CD4-positive, alpha-beta memory T cell (primary cell): Measurements from ENCODE around the gene HPCAL4. TPM values are rescaled to one million over a fixed set of nuclear protein-coding genes. Genes with fewer than 3 reads are reported as not detected.

Experiments used
- CTCF ChIA-PET: fragments of 350-600 bp; sonication (Branson Sonifier 250); formaldehyde crosslinking; loops from one replicate; lab custom pipeline; 2021; ENCODE audit warnings: inconsistent platforms; ENCODE audit not compliant: partially characterized antibody; lab: Charles Lee
- POLR2A ChIA-PET: fragments of 350-600 bp; sonication (Branson Sonifier 250); formaldehyde crosslinking; loops from one replicate; lab custom pipeline; 2021; ENCODE audit not compliant: partially characterized antibody; lab: Charles Lee
- DNase-seq, 5 donors: peaks; one replicate each; pipeline versions ENCODE4 v3.0.0 to v3.0.0-alpha.2; 2020 to 2022; ENCODE audit warnings: mixed read lengths in 1 of 5
- H3K27ac ChIP-seq: one replicate; pipeline ENCODE4 v1.7.0; 2013; ENCODE audit warnings: low read depth, low read length
- H3K27me3 ChIP-seq: 2 replicates; pipeline ENCODE4 v1.7.0; 2013; ENCODE audit warnings: mild to moderate bottlenecking, low read length, moderate library complexity; ENCODE audit not compliant: insufficient read depth
- H3K36me3 ChIP-seq: 2 replicates; pipeline ENCODE4 v1.7.0; 2013; ENCODE audit warnings: mild to moderate bottlenecking, low read length, moderate library complexity; ENCODE audit not compliant: insufficient read depth
- H3K4me1 ChIP-seq: 2 replicates; pipeline ENCODE4 v1.7.0; 2013; ENCODE audit warnings: mild to moderate bottlenecking, low read length, moderate library complexity; ENCODE audit not compliant: insufficient read depth
- H3K4me3 ChIP-seq, 2 donors: one replicate each; pipeline ENCODE4 v1.7.0; 2013; ENCODE audit warnings: low read length in 2 of 2, mild to moderate bottlenecking in 1 of 2
- H3K9me3 ChIP-seq, 2 donors: one replicate each; pipeline ENCODE4 v1.7.0; 2013; ENCODE audit warnings: low read length in 2 of 2, control low read depth in 1 of 2; ENCODE audit not compliant: control insufficient read depth in 1 of 2
- H3K27ac Mint-ChIP-seq, 7 donors: one replicate each; pipeline ENCODE4 v1.8.0; 2020 to 2021; ENCODE audit warnings: mixed read lengths in 7 of 7, mild to moderate bottlenecking in 6 of 7, inconsistent platforms in 3 of 7, moderate library complexity in 3 of 7
- H3K27me3 Mint-ChIP-seq, 2 donors: one replicate each; pipeline ENCODE4 v1.8.0; 2020 to 2021; ENCODE audit warnings: mixed read lengths in 2 of 2
- H3K36me3 Mint-ChIP-seq, 2 donors: one replicate each; pipeline ENCODE4 v1.8.0; 2020 to 2021; ENCODE audit warnings: mixed read lengths in 2 of 2, inconsistent platforms in 1 of 2, mild to moderate bottlenecking in 1 of 2
- H3K4me1 Mint-ChIP-seq, 4 donors: one replicate each; pipeline ENCODE4 v1.8.0; 2020 to 2021; ENCODE audit warnings: mixed read lengths in 4 of 4, mild to moderate bottlenecking in 1 of 4
- H3K4me3 Mint-ChIP-seq, 8 donors: one replicate each; pipeline ENCODE4 v1.8.0; 2020 to 2021; ENCODE audit warnings: mixed read lengths in 8 of 8, mild to moderate bottlenecking in 7 of 8, moderate library complexity in 6 of 8, inconsistent platforms in 3 of 8
- H3K9me3 Mint-ChIP-seq, 8 donors: one replicate each; pipeline ENCODE4 v1.8.0; 2020 to 2021; ENCODE audit warnings: mixed read lengths in 8 of 8, mild to moderate bottlenecking in 5 of 8, inconsistent platforms in 3 of 8, moderate library complexity in 1 of 8
- intact Hi-C: fragments of 100-400 bp; cut with micrococcal nuclease; formaldehyde crosslinking; loops from one replicate; pipeline ENCODE4 v1.15.1; 2023
- polyA plus RNA-seq, 2 donors: library from polyadenylated mRNA; unstranded; fragments of 300-500 nt; fragmentation: Illumina TruSeq; gene quantifications; one replicate each; pipeline ENCODE4 v1.2.3, GENCODE V29; 2021
- total RNA-seq, 2 experiments: library from RNA; stranded (reverse); gene quantifications; one replicate each; pipeline ENCODE4 v1.2.3, GENCODE V29; 2021

Gene HPCAL4
- total and polyA plus RNA-seq, 4 experiments from 2014 or later, result 8.9 to 32.4 (median 20.7) TPM

DNA sequence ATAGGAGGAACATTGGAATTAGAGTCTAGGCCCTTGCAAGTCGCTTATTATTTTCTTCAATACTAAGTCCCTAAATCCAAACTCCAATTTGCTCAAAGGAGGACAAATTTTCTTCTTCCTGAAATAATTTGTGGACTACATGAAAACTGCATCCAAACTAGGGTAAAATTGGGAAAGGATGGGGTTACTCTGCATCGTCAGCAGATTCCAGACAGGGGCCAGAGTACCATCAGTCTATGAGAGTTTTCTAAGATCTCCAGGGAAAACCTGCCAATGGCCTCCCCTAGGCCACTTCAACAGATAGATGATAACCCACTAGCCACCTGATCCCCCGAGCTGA, 52.3 kb downstream of the HPCAL4 start:
- POLR2A ChIA-PET, result no interaction called here
- no peaks in the 10 kb centered on the region for H3K9me3 ChIP-seq
- no peaks in the 10 kb centered on the region for H3K36me3 ChIP-seq
- H3K27me3 ChIP-seq, result no peaks in the 10 kb centered on the region
- Mint-ChIP-seq H3K4me1 (peaks cover 0 to 2% (median under 1%) of the 10 kb centered on the region in 4 donors), H3K4me3 (peak overlapping the region; percentile 48 to 84 (median 66)), H3K27ac (no peak overlapping the region), H3K36me3 (peaks cover 0 to 3% of the 10 kb centered on the region in 2 donors), H3K27me3 (peaks cover 8 to 23% of the 10 kb centered on the region in 2 donors), H3K9me3 (peaks cover 0 to 3% (median 0%) of the 10 kb centered on the region in 8 donors)
- DNase-seq, result no peak
- intact Hi-C loops, result no loop called here
- H3K27ac ChIP-seq, result no peak overlapping the region
- H3K4me3 ChIP-seq, result peak overlapping the region in 1 of 2 donors; percentile 35
- CTCF ChIA-PET, result interaction anchor here (8.0 kb wide), 1 partner anchor 18 kb away, joined by 36 read pairs; no protein-coding TSS in a partner anchor
- peaks cover 5% of the 10 kb centered on the region for H3K4me1 ChIP-seq

DNA sequence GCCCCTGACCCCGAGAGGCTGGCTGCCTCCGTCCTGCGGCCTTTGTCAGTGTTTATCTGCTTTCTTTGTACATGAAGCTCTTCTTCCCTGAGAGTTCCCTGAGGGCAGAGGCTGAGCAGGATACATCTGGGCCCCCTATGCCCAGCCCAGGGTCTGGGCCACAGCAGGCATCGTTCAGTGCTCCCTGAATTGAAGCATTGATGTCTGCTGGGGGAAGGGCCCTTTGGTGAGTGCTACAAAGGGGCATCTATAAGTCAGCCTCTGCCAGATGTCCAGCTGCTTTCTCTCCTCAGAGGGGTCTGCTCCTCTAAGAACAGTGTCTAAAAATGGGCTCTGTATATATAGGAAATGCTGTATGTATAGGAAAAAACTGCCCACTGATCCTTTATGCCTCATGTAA, 53.9 kb downstream of the HPCAL4 start:
- intact Hi-C loops, result no loop called here
- Mint-ChIP-seq H3K27ac (no peak overlapping the region), H3K36me3 (peaks cover 0 to 3% of the 10 kb centered on the region in 2 donors), H3K27me3 (peaks cover 11 to 28% of the 10 kb centered on the region in 2 donors), H3K4me1 (peaks cover 0 to 2% (median under 1%) of the 10 kb centered on the region in 4 donors), H3K4me3 (no peak overlapping the region), H3K9me3 (no peaks in the 10 kb centered on the region)
- no peak overlapping the region for H3K4me3 ChIP-seq
- no peak for DNase-seq
- peaks cover 5% of the 10 kb centered on the region for H3K4me1 ChIP-seq
- no peak overlapping the region for H3K27ac ChIP-seq
- CTCF ChIA-PET, result interaction anchor here (8.0 kb wide), 1 partner anchor 19 kb away, joined by 36 read pairs; no protein-coding TSS in a partner anchor
- H3K9me3 ChIP-seq, result no peaks in the 10 kb centered on the region
- H3K27me3 ChIP-seq, result no peaks in the 10 kb centered on the region
- no peaks in the 10 kb centered on the region for H3K36me3 ChIP-seq
- POLR2A ChIA-PET, result no interaction called here

DNA sequence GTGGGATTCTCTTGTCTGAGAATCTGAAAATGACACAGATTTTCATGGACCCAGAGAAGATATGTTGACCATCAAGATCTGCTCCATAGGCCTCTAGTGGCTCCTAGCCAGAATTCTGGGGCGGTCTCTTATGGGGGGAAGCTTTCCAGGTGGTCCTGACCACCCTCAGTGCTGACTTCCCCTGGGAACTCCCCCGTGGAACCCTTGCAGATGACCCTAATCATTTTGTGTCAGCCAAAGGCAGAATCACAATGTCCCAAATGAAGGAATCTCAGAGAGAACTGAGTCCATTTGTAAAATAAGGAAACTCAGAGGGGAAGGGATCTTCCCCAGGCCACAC, 55.4 kb downstream of the HPCAL4 start:
- Mint-ChIP-seq H3K4me3 (no peak overlapping the region), H3K27me3 (peaks cover 11 to 28% of the 10 kb centered on the region in 2 donors), H3K4me1 (peaks cover 0 to 2% (median under 1%) of the 10 kb centered on the region in 4 donors), H3K27ac (no peak overlapping the region), H3K36me3 (peaks cover 0 to 3% of the 10 kb centered on the region in 2 donors), H3K9me3 (no peaks in the 10 kb centered on the region)
- CTCF ChIA-PET, result interaction anchor here (1.0 to 8.0 kb wide), 4 partner anchors 17 to 29 kb away, joined by 3 to 36 read pairs (median 4); no protein-coding TSS in a partner anchor
- no peaks in the 10 kb centered on the region for H3K27me3 ChIP-seq
- H3K27ac ChIP-seq, result no peak overlapping the region
- H3K36me3 ChIP-seq, result no peaks in the 10 kb centered on the region
- intact Hi-C loops, result no loop called here
- POLR2A ChIA-PET, result no interaction called here
- H3K9me3 ChIP-seq, result no peaks in the 10 kb centered on the region
- no peak for DNase-seq
- peaks cover 5% of the 10 kb centered on the region for H3K4me1 ChIP-seq
- no peak overlapping the region for H3K4me3 ChIP-seq

- H3K27ac Mint-ChIP-seq, result no peak overlapping the region
- H3K4me3 ChIP-seq, result no peak overlapping the region
- H3K36me3 Mint-ChIP-seq, result peaks cover 0 to 3% of the 10 kb centered on the region in 2 donors
- intact Hi-C loops, result no loop called here
- H3K9me3 ChIP-seq, result no peaks in the 10 kb centered on the region
- ChIA-PET POLR2A (no interaction called here), CTCF (interaction anchor here (1.0 to 8.0 kb wide), 4 partner anchors 18 to 29 kb away, joined by 3 to 36 read pairs (median 4); no protein-coding TSS in a partner anchor)
- H3K27me3 Mint-ChIP-seq, result peaks cover 11 to 30% of the 10 kb centered on the region in 2 donors
- DNase-seq, result no peak
- H3K9me3 Mint-ChIP-seq, result no peaks in the 10 kb centered on the region
- H3K4me1 ChIP-seq, result peaks cover 5% of the 10 kb centered on the region
- H3K27me3 ChIP-seq, result no peaks in the 10 kb centered on the region
- H3K4me3 Mint-ChIP-seq, result no peak overlapping the region
- no peak overlapping the region for H3K27ac ChIP-seq
- peaks cover 0 to 2% (median under 1%) of the 10 kb centered on the region in 4 donors for H3K4me1 Mint-ChIP-seq
- no peaks in the 10 kb centered on the region for H3K36me3 ChIP-seq
Observed at GRCh38 chr1:39635205-39635870, 55.9 kb downstream of the HPCAL4 start.

DNA sequence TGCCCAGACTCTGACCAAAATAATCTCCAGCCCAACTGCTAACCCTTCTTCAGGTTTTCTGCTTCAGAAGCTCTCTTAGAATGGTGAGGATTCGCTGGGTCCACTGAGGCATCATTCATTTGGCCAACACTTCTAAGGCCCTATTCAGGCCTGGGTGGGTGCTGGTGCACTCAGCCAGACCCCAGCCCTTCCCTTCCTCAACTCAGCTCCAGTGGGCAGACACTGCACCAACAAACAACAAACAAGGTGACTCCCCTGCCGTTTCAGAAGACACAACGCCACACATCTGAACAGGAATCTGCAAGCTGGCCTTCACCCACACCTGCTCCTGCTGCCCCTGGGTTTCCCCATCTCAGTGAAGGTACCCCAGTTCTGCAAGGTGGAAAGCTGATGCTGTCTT, 57.8 kb downstream of the HPCAL4 start:
- Mint-ChIP-seq H3K27ac (no peak overlapping the region), H3K9me3 (no peaks in the 10 kb centered on the region), H3K4me3 (no peak overlapping the region), H3K27me3 (peaks cover 11 to 30% of the 10 kb centered on the region in 2 donors), H3K36me3 (peaks cover 0 to 3% of the 10 kb centered on the region in 2 donors), H3K4me1 (no peaks in the 10 kb centered on the region)
- ChIA-PET POLR2A (no interaction called here), CTCF (interaction anchor here (1.2 to 8.0 kb wide), 2 partner anchors 23 to 86 kb away, joined by 3 to 36 read pairs; no protein-coding TSS in a partner anchor)
- Histone ChIP-seq H3K27ac (no peak overlapping the region), H3K36me3 (no peaks in the 10 kb centered on the region), H3K4me1 (no peaks in the 10 kb centered on the region), H3K9me3 (no peaks in the 10 kb centered on the region), H3K27me3 (no peaks in the 10 kb centered on the region), H3K4me3 (no peak overlapping the region)
- no peak for DNase-seq
- intact Hi-C loops, result no loop called here

DNA sequence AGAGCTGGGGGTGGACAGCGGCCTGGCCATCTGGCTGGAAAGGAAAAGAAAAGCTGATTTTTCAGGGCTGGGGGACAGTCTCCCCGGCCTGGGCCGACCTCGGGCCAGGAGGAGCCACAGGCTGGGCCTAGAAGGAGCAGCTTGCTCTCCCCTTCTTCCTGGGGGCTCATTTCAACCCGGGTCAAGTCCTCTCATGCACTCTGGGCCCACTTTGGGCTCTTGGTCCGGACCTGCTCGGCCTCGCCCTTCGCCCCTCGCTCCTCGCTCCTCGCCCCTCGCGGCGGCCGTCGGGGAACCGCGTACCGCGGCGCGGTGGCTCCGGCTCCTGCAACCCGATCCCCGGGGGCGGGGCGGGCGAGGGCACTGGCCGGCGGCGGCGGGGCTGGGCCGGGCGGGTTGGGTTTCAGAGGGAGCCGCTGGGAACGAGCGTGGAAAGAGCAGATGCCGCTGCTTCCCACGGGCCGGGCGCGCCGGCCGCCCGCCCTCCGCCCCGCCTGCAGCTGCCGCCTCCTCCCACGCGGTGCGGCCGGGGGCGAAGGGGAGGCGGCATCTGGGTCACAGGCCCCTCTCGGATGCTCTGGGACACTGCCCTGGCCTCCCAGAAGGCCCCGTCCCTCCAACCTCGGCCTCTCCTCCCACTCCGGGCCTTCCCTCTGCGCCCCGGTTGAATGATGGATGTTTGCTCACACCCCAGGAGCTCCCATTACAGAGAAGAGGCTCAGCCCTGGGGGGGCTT, 58.4 kb downstream of the HPCAL4 start:
- Histone ChIP-seq H3K27ac (no peak overlapping the region), H3K4me1 (no peaks in the 10 kb centered on the region), H3K36me3 (no peaks in the 10 kb centered on the region), H3K4me3 (no peak overlapping the region), H3K27me3 (no peaks in the 10 kb centered on the region), H3K9me3 (no peaks in the 10 kb centered on the region)
- no peak for DNase-seq
- peaks cover 0 to 3% of the 10 kb centered on the region in 2 donors for H3K36me3 Mint-ChIP-seq
- H3K4me1 Mint-ChIP-seq, result no peaks in the 10 kb centered on the region
- no peaks in the 10 kb centered on the region for H3K9me3 Mint-ChIP-seq
- ChIA-PET POLR2A (no interaction called here), CTCF (interaction anchor here (1.2 to 8.0 kb wide), 3 partner anchors 24 to 87 kb away, joined by 3 to 36 read pairs (median 5); no protein-coding TSS in a partner anchor)
- no peak overlapping the region for H3K27ac Mint-ChIP-seq
- H3K27me3 Mint-ChIP-seq, result peaks cover 11 to 28% of the 10 kb centered on the region in 2 donors
- H3K4me3 Mint-ChIP-seq, result no peak overlapping the region
- intact Hi-C loops, result no loop called here

- peaks cover 0 to 3% of the 10 kb centered on the region in 2 donors for H3K36me3 Mint-ChIP-seq
- H3K4me1 ChIP-seq, result no peaks in the 10 kb centered on the region
- H3K36me3 ChIP-seq, result no peaks in the 10 kb centered on the region
- DNase-seq, result no peak
- no peak overlapping the region for H3K27ac ChIP-seq
- H3K4me1 Mint-ChIP-seq, result no peaks in the 10 kb centered on the region
- no peak overlapping the region for H3K27ac Mint-ChIP-seq
- peaks cover 11 to 23% of the 10 kb centered on the region in 2 donors for H3K27me3 Mint-ChIP-seq
- H3K9me3 ChIP-seq, result no peaks in the 10 kb centered on the region
- H3K4me3 Mint-ChIP-seq, result no peak overlapping the region
- ChIA-PET POLR2A (no interaction called here), CTCF (interaction anchor here (1.3 to 8.0 kb wide), 2 partner anchors 24 to 26 kb away, joined by 5 to 36 read pairs; no protein-coding TSS in a partner anchor)
- intact Hi-C loops, result no loop called here
- no peaks in the 10 kb centered on the region for H3K27me3 ChIP-seq
- no peaks in the 10 kb centered on the region for H3K9me3 Mint-ChIP-seq
- no peak overlapping the region for H3K4me3 ChIP-seq
Observed at GRCh38 chr1:39632323-39632681, 58.9 kb downstream of the HPCAL4 start.
